Spleen (tissue), 11 donors: ENCODE measurements around the gene MED13L. TPM values are rescaled to one million over a fixed set of nuclear protein-coding genes. Genes with fewer than 3 reads are reported as not detected.
A peak's percentile ranks its signal among the peaks of the same experiment; 100 is the strongest.

Experiments
- DNase-seq: peaks from one replicate; pipeline ENCODE4 v3.0.0-alpha.2; 2020
- H3K27ac ChIP-seq, 8 donors: fragments of 200-600 bp; sonication (generic) in 7 of 8; 1 replicate in 4 of 8; 2 replicates in 4 of 8; pipeline versions ENCODE4 v1.5.0 to v1.8.0; 2016 to 2021; ENCODE audit warnings: inconsistent platforms in 4 of 8, mild to moderate bottlenecking in 4 of 8, moderate library complexity in 1 of 8
- H3K27me3 ChIP-seq, 7 donors: fragments of 200-600 bp; sonication (generic) in 6 of 7; replicated peaks in 1 of 7; 1 replicate in 4 of 7; 2 replicates in 3 of 7; pipeline versions ENCODE4 v1.5.0 to v1.8.0; 2016 to 2021; ENCODE audit warnings: inconsistent platforms in 3 of 7, mild to moderate bottlenecking in 1 of 7
- H3K36me3 ChIP-seq, 6 donors: fragments of 200-600 bp; sonication (generic) in 5 of 6; 1 replicate in 4 of 6; 2 replicates in 2 of 6; pipeline versions ENCODE4 v1.5.0 to v1.8.0; 2016 to 2021; ENCODE audit warnings: inconsistent platforms in 2 of 6
- H3K4me1 ChIP-seq, 6 donors: fragments of 200-600 bp; sonication (generic) in 5 of 6; 1 replicate in 3 of 6; 2 replicates in 3 of 6; pipeline versions ENCODE4 v1.5.0 to v1.8.0; 2016 to 2021; ENCODE audit warnings: inconsistent platforms in 3 of 6
- H3K4me3 ChIP-seq, 8 donors: fragments of 200-600 bp; sonication (generic) in 7 of 8; 1 replicate in 4 of 8; 2 replicates in 4 of 8; pipeline versions ENCODE4 v1.5.0 to v1.8.0; 2016 to 2021; ENCODE audit warnings: inconsistent platforms in 4 of 8, mild to moderate bottlenecking in 4 of 8, moderate library complexity in 2 of 8
- H3K9me3 ChIP-seq, 8 donors: fragments of 200-600 bp; sonication (generic) in 7 of 8; 1 replicate in 4 of 8; 2 replicates in 4 of 8; pipeline versions ENCODE4 v1.5.0 to v1.8.0; 2016 to 2021; ENCODE audit warnings: inconsistent platforms in 4 of 8
- POLR2A ChIP-seq, 3 donors: fragments of 450-650 bp; IDR thresholded peaks; one replicate each; pipeline ENCODE4 v1.5.1; 2017; ENCODE audit warnings: antibody characterized with exemption in 3 of 3, mild to moderate bottlenecking in 1 of 3
- POLR2AphosphoS5 ChIP-seq, 3 donors: sonication (generic); formaldehyde crosslinking; IDR thresholded peaks; one replicate each; pipeline ENCODE4 v1.5.1; 2017; ENCODE audit warnings: antibody characterized with exemption in 3 of 3
- WGBS, 5 donors: extraction: QIAGEN DNeasy Blood & Tissue Kit in 3 of 5; methylation state at CpG; one replicate each; pipeline versions ENCODE4 v1.1.5 to v1.1.7; 2013 to 2018; 5-methylcytosine and 5-hydroxymethylcytosine counted together
- intact Hi-C: fragments of 100-400 bp; cut with DNase I; formaldehyde crosslinking; loops from one replicate; pipeline ENCODE4 v1.15.0; 2023; ENCODE audit warnings: low total_unique reads
- polyA plus RNA-seq, 3 donors: library from polyadenylated mRNA; stranded (reverse); fragments of 200-250 nt; gene quantifications; one replicate each; pipeline ENCODE4 v1.2.1, GENCODE V29; 2013
- total RNA-seq, 7 donors: library from RNA; depleted of rRNA in 3 of 7; stranded (reverse); fragments of >200 nt in 3 of 7; fragmentation: NEBNext Ultra II Directional in 4 of 7; extraction: Animal tissue kit (Norgen Biotek cat#: 25700) in 4 of 7; gene quantifications; one replicate each; pipeline versions ENCODE4 v1.1.0 to v1.2.1, GENCODE V29; 2016 to 2021
- TF ChIP-seq, protein P1 (sequence below), 11 experiments: fragments of 200-600 bp in 7 of 11; fragments of 450-650 bp in 4 of 11; sonication (generic) in 4 of 11; IDR thresholded peaks in 8 of 11; conservative IDR thresholded peaks in 3 of 11; 1 replicate in 7 of 11; 2 replicates in 4 of 11; pipeline versions ENCODE4 v1.4.0 to v1.8.0; 2016 to 2021; ENCODE audit warnings: antibody characterized with exemption in 11 of 11, inconsistent platforms in 4 of 11, mild to moderate bottlenecking in 1 of 11
- donor health status: healthy with polysubstance abuse.
- donor health status: DM: no; HTN: no; CAD: no; lungs with moderate emphysema.
- donor health status: DM: no; HTN: no; CAD: no.
- donor health status: Bipolar disorder and iron deficiency.
- donor health status: healthy.
- donor health status: DM: no; HTN: no; CAD: no.
- donor health status: DM: yes; HTN: yes; CAD: no.

MED13L gene
- total and polyA plus RNA-seq, 10 donors: 13.4 to 255 (median 185) TPM

DNA sequence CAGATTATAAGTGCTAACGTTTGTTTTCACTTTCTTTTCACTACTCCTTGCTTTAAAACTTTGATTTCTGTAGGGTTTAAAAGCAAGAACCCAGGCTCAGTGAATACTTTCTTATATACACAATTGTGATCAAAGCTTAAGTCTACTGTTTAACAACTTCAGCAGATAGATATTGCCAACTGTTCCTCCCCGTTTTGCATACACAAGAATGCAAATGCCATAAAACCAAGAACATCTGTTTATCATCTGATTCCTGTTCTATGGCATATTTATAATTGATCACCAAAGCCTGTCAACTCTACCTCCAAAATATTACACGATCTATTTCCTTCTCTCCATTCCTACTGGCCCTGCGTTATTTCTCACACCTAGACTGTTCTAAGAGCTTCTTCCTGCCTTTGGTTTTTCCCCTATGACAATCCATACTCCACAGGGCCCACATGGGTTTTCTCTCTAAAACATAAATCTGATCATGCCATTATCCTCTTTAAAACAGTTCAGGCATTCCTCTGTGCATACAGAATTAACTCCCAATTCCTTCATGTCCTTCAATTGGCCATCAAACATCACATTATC, 15.9 kb downstream of the MED13L start:
- H3K4me1 ChIP-seq: peaks cover 52 to 100% (median 97%) of the 10 kb centered on the region in 6 donors
- no peak for TF ChIP-seq POLR2A (IDR thresholded peaks at IDR 0.05)
- TF ChIP-seq POLR2AphosphoS5 (IDR thresholded peaks at IDR 0.05): no peak
- TF ChIP-seq, protein P1, sequence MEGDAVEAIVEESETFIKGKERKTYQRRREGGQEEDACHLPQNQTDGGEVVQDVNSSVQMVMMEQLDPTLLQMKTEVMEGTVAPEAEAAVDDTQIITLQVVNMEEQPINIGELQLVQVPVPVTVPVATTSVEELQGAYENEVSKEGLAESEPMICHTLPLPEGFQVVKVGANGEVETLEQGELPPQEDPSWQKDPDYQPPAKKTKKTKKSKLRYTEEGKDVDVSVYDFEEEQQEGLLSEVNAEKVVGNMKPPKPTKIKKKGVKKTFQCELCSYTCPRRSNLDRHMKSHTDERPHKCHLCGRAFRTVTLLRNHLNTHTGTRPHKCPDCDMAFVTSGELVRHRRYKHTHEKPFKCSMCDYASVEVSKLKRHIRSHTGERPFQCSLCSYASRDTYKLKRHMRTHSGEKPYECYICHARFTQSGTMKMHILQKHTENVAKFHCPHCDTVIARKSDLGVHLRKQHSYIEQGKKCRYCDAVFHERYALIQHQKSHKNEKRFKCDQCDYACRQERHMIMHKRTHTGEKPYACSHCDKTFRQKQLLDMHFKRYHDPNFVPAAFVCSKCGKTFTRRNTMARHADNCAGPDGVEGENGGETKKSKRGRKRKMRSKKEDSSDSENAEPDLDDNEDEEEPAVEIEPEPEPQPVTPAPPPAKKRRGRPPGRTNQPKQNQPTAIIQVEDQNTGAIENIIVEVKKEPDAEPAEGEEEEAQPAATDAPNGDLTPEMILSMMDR (IDR thresholded peaks at IDR 0.05 in 8 of 11, conservative IDR thresholded peaks at IDR 0.05 in 3 of 11): no peak

DNA sequence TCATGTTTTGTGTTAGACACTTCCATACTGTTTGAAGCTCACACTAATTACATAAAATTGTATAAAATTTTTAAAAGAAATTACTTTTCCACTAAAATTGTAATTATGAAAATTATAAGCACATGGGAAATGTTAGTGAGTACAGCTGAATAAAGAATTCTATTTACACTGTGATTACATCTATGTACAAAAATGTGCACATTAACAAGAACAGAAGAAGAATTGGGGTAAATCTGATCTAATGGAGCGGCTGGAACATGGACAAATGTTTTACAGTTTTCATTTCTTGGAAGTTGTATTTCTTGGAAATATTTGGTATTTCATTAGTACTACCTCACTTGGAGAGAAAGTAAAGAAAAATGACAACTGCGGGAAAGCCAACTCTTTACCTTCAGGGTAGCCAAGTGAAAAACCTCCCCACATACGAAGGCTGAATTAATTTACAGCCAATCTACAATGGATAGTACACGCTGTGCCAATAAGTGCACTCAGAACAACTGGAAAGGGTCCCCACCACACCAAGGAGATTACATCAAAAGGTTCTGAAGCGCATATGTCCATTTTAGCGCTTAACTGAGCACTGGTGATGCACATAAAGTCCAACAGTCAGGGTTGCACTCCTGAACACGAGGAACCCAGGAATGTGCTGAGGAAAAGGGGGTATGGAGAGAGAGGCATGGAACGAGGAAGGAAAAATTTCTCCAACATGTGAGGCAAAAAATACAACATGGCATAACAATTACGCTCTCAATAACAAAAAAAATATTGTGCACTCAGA, 17.5 kb downstream of the MED13L start:
- peaks cover 50 to 100% (median 94%) of the 10 kb centered on the region in 6 donors for H3K4me1 ChIP-seq
- H3K36me3 ChIP-seq: no peaks in the 10 kb centered on the region
- intact Hi-C loops: no loop called here
- no peaks in the 10 kb centered on the region for H3K9me3 ChIP-seq
- DNase-seq: no peak
- H3K27me3 ChIP-seq: no peaks in the 10 kb centered on the region
- no peak overlapping the region for H3K27ac ChIP-seq
- WGBS, 5 donors: 86 to 96% (median 91%) methylated on average over 9 of the region's 9 CpGs
- H3K4me3 ChIP-seq: no peak overlapping the region
- no peak for TF ChIP-seq POLR2AphosphoS5 (IDR thresholded peaks at IDR 0.05)
- TF ChIP-seq POLR2A (IDR thresholded peaks at IDR 0.05): no peak
- TF ChIP-seq, protein P1 (IDR thresholded peaks at IDR 0.05 in 8 of 11, conservative IDR thresholded peaks at IDR 0.05 in 3 of 11): no peak

More for the DNA sequence above, 15.9 kb downstream of the MED13L start:
- no peaks in the 10 kb centered on the region for H3K36me3 ChIP-seq
- no peak overlapping the region for H3K4me3 ChIP-seq
- H3K27ac ChIP-seq: peak overlapping the region in 2 of 8 donors; percentile 19 to 40
- DNase-seq: no peak
- no peaks in the 10 kb centered on the region for H3K9me3 ChIP-seq
- H3K27me3 ChIP-seq: no peaks in the 10 kb centered on the region
- 29 to 39% (median 35%) methylated on average over 4 of the region's 4 CpGs for WGBS, 5 donors
- intact Hi-C loops: no loop called here

DNA sequence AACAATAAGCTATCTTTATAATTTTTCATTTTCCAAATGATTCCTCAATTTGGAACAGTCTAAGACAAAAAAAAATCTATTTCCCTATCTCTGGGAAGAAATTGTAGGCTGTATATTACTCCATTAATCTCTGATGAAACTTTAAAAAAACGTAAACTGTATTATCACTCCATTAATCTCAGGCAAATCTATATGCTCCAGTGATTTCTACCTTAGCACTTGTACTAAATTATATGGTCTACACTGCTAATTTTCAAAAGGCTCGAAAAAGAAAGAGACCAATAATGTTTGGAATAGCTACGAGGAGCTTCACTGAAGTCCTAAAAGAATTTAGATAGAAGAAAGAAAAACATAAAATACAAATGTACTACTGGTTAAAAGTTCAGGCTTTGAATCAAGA, 19.7 kb downstream of the MED13L start:
- Histone ChIP-seq H3K4me1 (peaks cover 34 to 98% (median 79%) of the 10 kb centered on the region in 6 donors), H3K27me3 (no peaks in the 10 kb centered on the region), H3K4me3 (no peak overlapping the region), H3K9me3 (no peaks in the 10 kb centered on the region), H3K27ac (peak overlapping the region in 2 of 8 donors; percentile 14 to 40), H3K36me3 (no peaks in the 10 kb centered on the region)
- TF ChIP-seq POLR2AphosphoS5 (IDR thresholded peaks at IDR 0.05): no peak
- TF ChIP-seq, protein P1 (IDR thresholded peaks at IDR 0.05 in 8 of 11, conservative IDR thresholded peaks at IDR 0.05 in 3 of 11): no peak
- no peak for TF ChIP-seq POLR2A (IDR thresholded peaks at IDR 0.05)
- DNase-seq: no peak
- 38 to 80% (median 74%) methylated on average over 3 of the region's 3 CpGs for WGBS, 5 donors
- intact Hi-C loops: no loop called here

DNA sequence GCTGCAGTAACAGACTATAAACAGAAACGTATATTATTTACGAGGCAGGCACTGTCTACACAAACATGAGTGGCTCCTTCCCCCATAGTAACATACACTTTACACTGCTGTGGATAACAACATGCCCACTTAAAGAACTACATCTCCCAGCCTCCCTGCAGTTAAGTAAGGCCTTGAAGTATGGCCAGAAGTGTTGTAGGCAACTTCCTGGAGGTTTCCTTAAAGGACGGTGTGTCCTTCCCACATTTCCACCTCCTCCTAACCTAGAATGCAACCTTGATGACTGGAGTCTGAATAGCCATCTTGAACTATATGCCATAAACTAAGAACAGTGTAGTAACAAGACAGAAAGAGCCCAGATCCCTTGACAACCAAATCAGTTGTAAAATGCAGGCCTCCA, 20.3 kb downstream of the MED13L start:
- WGBS, 5 donors: 29 to 43% (median 39%) methylated on average over 3 of the region's 3 CpGs
- H3K9me3 ChIP-seq: peaks cover 0 to 3% (median under 1%) of the 10 kb centered on the region in 8 donors
- intact Hi-C loops: no loop called here
- H3K27me3 ChIP-seq: no peaks in the 10 kb centered on the region
- H3K4me1 ChIP-seq: peaks cover 29 to 96% (median 73%) of the 10 kb centered on the region in 6 donors
- peak overlapping the region in 3 of 8 donors; percentile 14 to 52 (median 40) for H3K27ac ChIP-seq
- TF ChIP-seq POLR2A (IDR thresholded peaks at IDR 0.05): no peak
- no peak for TF ChIP-seq POLR2AphosphoS5 (IDR thresholded peaks at IDR 0.05)
- TF ChIP-seq, protein P1 (IDR thresholded peaks at IDR 0.05 in 8 of 11, conservative IDR thresholded peaks at IDR 0.05 in 3 of 11): no peak
- no peak overlapping the region for H3K4me3 ChIP-seq
- H3K36me3 ChIP-seq: no peaks in the 10 kb centered on the region
- no peak for DNase-seq
